ENCODE measurements around the gene AKAP8L.

The AKAP8L gene

GRCh38 chr19:15393963-15394362 is 24.8 kb downstream of the AKAP8L start:
- TF ChIP-seq CTCF (IDR thresholded peaks at IDR 0.05; ENCODE audit: insufficient read depth, missing control alignments), result no peak
- FAIRE-seq, result no peak
- DNase-seq (ENCODE audit: insufficient read length, low spot score), result no peak

- FAIRE-seq, result no peak
- no peak for TF ChIP-seq CTCF (IDR thresholded peaks at IDR 0.05; ENCODE audit: insufficient read depth, missing control alignments)
- no peak for DNase-seq (ENCODE audit: insufficient read length, low spot score)
Measured at GRCh38 chr19:15390814-15391213, 28.0 kb downstream of the AKAP8L start.

- no peak for TF ChIP-seq CTCF (IDR thresholded peaks at IDR 0.05; ENCODE audit: insufficient read depth, missing control alignments)
- DNase-seq (ENCODE audit: insufficient read length, low spot score) (no peak), FAIRE-seq (no peak)
Measured at GRCh38 chr19:15381864-15382263, 36.9 kb downstream of the AKAP8L start.

- DNase-seq (ENCODE audit: insufficient read length, low spot score) (no peak), FAIRE-seq (no peak)
- no peak for TF ChIP-seq CTCF (IDR thresholded peaks at IDR 0.05; ENCODE audit: insufficient read depth, missing control alignments)
Measured at GRCh38 chr19:15381429-15381828, 37.4 kb downstream of the AKAP8L start.

GRCh38 chr19:15379999-15380647 is 38.7 kb downstream of the AKAP8L start:
- DNase-seq (ENCODE audit: insufficient read length, low spot score), result no peak
- no peak for TF ChIP-seq CTCF (IDR thresholded peaks at IDR 0.05; ENCODE audit: insufficient read depth, missing control alignments)
- no peak for FAIRE-seq

GRCh38 chr19:15379083-15379998 is 39.4 kb downstream of the AKAP8L start, which contains the start of gene AKAP8:
AKAP8 (minus strand) TSS chr19:15379787; CDS start chr19:15379731, 56 bp downstream.
- no peak for TF ChIP-seq CTCF (IDR thresholded peaks at IDR 0.05; ENCODE audit: insufficient read depth, missing control alignments)
- DNase-seq (ENCODE audit: insufficient read length, low spot score) (peak; percentile 92), FAIRE-seq (no peak)
